NCI-H2081 (cell line): ENCODE data around the gene IFNAR2.

ENCODE experiments used
- DNase-seq, 2 experiments: peaks; one replicate each; lab custom pipeline; 2025; lab: John Stamatoyannopoulos, UW

IFNAR2 gene

DNA sequence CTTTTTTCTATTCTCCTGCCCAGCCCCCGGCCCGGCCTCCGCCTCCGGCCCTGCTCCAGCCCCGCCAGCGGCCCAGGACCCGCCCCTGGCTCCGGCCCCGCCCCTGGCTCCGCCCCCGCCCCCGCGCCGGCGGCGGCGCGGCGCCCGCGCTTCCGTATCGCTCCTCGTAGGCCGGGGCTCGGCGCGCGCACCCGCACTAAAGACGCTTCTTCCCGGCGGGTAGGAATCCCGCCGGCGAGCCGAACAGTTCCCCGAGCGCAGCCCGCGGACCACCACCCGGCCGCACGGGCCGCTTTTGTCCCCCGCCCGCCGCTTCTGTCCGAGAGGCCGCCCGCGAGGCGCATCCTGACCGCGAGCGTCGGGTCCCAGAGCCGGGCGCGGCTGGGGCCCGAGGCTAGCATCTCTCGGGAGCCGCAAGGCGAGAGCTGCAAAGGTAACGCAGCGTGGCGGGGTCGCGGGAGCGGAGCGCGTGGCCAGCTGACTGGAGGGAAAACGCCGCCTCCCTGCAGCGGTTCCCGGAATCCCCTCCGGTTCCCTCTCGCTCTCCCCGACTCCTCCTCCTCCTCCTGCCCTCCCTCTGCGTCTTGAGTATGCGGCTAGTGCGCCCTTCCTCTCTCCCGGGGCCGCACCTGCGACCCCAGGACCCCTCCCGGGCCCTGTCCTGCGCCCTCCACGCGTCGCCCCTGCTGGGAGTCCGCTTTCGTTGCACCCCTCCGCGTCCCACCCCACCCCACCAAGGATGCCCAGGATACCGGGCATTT lies at the start of gene IFNAR2:
IFNAR2 (plus strand) TSS at position 155 of the 761 bp plus-strand sequence. CDS start 11,985 bp downstream, outside the sequence.
- peak; percentile 24 to 40 for DNase-seq

GRCh38 chr21:33185852-33186251 lies 43.9 kb upstream of the IFNAR2 start:
- DNase-seq: no peak

- no peak for DNase-seq
Observed at GRCh38 chr21:33187276-33187675, 42.5 kb upstream of the IFNAR2 start.

DNA sequence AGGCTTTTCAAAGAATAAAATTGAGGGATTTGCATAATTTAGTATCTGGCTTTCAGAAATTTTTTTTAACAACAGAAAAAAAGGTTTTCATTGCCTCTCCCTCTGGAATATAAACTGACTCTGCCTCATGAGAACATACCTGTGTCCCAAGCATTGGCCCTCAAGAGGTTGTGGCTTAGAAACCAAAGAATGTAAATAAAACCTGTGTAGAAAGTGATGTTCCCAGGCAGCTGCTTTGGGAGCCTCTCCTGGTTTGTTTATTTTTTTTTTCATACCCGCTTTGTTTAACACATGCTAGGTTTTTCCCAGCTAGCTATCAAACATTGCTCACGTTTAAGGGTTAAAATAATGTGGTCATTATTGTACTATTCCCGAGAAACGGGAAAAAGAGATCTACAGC lies 40.5 kb upstream of the IFNAR2 start:
- DNase-seq: no peak

- no peak for DNase-seq
Observed at GRCh38 chr21:33189824-33190223, 39.9 kb upstream of the IFNAR2 start.

DNA sequence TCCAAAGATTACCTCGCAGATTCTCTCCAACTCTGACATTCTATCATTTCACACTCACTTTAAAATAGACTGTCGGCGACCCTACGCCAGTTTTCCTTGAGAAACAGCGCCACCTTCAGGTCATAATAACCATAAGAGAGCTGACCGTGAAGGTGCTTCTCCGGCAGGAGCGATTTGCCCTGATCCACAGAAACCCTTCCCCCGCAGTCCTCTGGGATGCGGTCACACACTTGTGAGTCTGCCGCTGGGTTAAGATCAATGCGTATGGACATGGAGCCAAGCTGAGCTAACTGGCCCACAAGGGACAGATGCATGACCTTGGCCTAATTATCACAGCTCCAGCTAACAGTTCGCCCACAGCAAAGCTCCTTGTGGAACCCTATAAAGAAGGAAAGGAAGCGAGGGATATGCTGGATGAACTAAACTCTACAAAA lies 32.8 kb upstream of the IFNAR2 start:
- peak; percentile 36 to 61 for DNase-seq

DNA sequence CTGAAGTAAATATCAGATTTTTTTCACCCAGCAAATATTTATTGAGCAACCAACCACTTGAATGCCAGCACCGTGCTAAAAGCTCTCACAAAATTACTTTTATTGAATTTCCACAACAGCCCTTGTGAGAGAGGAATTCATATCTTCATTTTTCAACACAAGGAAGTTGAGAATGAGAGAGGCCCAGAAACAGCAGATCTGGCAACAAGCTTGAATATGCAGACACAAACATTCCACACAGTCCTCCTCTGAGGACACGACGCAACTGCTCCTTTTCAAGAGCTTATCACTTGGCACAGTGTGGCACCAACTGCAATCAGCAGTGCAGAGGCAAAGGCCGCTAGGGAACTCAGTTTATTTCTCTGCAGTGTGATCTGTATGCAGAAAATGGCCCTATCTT lies 32.2 kb upstream of the IFNAR2 start:
- no peak for DNase-seq

DNA sequence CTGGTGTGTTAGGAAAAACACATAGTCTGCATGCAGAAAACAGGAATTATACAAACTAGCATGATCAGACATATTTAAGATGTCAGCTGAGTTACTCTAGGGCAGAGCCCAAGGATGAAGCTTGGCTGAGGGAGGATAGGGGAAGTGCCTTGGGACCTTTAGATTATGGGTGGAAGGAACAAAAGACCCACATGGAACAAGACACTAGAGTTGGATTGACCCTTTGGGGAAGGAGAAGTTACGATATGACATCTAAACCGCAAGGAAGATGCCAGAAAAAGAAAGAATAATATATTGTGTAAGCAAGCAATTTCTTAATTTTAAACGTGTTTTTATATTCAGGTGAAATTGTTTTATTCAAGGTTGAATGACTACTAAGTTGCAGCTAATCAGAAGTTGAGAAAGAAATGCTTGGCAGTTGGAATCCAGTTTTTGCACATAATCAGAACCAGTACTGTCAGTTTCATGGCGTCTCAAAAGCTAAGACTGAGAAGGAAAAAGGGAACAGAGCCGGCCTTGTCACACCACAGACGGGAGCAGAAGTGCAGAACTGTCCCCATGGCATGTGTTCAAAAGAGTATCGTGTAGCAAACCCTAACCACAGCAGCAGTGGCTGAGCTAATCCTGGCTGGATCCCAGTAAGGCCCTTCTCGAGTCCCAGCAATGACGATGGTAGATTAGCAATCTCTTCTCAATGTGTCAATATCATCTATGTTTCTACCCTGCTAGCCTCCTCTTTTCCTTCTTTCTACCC lies 31.2 kb upstream of the IFNAR2 start:
- no peak for DNase-seq

DNA sequence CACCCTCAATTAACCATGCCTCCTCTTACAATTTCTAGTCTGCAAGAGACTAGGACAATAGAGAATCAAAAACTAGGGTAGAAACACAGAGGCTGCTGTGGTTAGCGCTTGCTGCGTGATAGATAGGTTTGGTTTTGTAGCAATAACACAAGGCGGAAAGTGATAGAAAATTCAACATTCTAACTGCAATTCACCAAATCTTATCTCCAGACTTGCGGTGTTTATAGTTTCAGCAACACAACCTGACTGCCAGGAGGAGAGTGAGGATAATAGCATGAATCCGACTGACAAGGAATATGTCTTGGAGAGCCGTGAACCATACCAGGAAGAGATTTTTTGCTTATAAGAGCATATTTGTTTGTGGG lies 30.7 kb upstream of the IFNAR2 start:
- DNase-seq: no peak

GRCh38 chr21:33199516-33200217 lies 30.1 kb upstream of the IFNAR2 start:
- peak; percentile 67 to 73 for DNase-seq

DNA sequence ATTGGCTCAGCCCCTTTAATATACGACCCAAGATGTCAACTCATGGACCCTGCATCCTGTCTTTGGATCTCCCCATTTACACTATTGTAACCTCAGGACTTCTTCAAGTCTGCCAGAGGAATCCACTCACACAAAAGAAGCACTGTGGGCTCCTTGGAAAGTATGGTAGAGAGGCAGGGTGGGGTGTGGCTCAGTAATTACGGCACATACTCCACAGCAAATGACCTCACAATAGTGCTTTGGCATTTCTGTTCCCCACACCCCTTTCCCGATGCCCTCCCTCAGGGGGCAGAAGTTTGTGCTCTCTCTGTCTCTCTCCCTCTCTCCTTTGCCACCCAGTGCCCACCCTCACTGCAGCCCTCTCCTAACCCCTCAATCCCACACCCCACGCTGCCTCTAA lies 27.8 kb upstream of the IFNAR2 start:
- no peak for DNase-seq

GRCh38 chr21:33202464-33203363 lies 27.0 kb upstream of the IFNAR2 start:
- DNase-seq: no peak

GRCh38 chr21:33203371-33203724 lies 26.4 kb upstream of the IFNAR2 start:
- no peak for DNase-seq

- DNase-seq: no peak
Observed at GRCh38 chr21:33205476-33205875, 24.3 kb upstream of the IFNAR2 start.

DNA sequence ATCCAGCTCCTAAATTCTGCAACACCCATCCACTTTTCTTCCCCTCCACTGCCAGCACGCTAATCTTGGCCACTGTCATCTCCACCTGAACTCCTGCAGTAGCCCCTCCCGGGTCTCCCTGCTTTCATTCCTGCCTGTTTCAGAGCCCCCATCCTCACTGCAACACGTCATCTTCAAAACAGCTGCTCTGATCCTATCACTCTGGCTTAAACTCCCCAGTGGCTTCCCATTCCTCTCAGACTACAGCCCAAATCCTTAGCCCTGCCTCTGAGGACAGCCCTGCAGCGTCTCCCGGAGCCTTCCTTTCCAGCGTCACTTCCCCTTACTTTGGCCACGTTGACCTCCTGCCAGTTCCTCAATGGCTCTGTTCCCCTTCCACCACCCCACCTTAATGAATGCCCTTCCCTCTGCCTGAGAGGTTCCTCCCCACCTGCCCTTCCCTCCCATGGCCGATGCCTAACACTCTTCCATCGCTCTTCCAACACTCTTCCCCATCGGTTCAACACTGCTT lies 22.9 kb upstream of the IFNAR2 start:
- no peak for DNase-seq

GRCh38 chr21:33207449-33208149 lies 22.1 kb upstream of the IFNAR2 start:
- no peak for DNase-seq

- no peak for DNase-seq
Observed at GRCh38 chr21:33208534-33208933, 21.2 kb upstream of the IFNAR2 start.

GRCh38 chr21:33211305-33211704 lies 18.4 kb upstream of the IFNAR2 start:
- DNase-seq: no peak

GRCh38 chr21:33211732-33212131 lies 18.0 kb upstream of the IFNAR2 start:
- no peak for DNase-seq

GRCh38 chr21:33212159-33212851 lies 17.4 kb upstream of the IFNAR2 start:
- DNase-seq: no peak
